Hematopoietic multipotent progenitor cell treated with erythropoietin and hydrocortisone succinate and interleukin-3 and kit ligand, for 15 days (in vitro differentiated cells): Measurements from ENCODE around the gene CTDSP2.

ENCODE experiments used
- DNase-seq: peaks from one replicate; pipeline ENCODE4 v3.0.0-alpha.2; 2015; ENCODE audit warnings: low spot score

The CTDSP2 gene

DNA sequence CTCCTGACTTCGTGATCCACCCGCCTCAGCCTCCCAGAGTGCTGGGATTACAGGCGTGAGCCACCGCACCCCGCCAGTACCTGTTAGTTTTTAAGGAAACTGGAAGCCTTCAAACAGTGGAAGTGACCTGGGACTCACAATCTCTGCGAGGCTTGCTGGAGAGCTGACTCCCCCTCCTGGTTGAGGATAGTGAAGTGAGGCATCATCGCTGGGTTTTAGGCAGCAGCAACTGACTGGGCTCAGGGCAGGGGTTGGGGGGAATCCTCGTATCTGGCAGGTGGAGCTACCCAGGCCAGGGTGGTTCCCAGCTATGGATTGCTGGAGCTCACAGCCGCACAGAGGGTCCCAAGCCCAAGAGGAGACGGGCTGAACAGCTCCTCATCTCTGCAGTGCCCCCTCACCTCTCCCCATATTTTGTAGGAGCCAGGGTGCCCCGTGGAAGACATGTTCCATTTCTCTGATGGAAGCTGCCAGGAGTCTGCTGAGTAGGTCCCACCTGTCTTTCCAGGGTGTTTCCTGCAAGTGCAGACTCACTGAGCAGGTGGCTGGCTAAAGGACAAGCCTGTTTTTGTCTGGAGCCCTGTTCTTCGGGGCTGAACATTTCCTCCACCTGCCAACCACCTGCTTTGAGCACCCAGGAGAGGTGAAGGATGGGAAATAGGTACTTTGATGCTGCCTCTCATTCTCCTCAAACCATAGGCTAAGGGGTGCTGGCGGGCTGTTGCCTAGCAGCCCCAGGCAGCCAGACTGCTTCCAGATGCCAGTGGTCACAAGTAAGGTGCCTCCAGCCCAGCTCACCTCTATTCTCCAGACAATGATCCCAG lies 31.1 kb downstream of the CTDSP2 start:
- DNase-seq, result no peak

DNA sequence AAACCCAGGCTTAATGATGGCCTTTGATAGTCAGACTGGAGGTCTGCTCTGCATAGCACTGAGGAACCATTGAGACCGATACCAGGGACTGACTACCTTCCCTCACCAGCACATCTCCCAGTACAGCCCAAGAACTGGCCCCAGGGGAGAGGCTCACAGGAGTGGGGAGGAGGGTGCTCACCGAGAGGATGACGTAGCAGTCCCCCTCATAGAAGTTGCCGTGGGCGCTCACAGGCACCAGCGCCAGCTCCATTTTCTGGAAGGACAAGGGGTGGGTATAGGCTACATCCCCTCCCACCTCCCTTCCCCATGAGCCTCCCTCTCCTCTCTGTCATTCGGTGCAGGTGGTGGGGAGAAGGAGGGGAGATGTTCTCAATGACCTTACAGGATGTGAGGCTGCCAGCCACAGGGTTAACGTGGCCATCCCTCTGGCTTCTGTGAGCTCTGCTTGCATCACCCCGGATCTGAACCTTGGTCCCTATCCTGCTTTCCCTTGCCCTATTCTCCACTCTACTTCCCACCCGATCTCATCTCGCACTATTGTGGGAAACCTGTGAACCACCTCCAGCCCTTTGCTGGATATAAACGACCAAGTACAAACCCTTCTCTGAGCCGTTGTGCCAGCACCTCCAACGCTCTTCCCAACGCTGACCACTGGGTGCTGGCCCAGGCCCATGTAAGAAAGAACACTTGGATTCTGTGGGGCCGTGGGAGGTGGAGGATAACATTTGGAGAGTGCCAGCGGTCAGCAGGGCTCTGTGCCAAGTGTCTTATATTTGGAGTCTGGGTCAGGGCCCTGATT lies 32.4 kb downstream of the CTDSP2 start:
- DNase-seq, result no peak

DNA sequence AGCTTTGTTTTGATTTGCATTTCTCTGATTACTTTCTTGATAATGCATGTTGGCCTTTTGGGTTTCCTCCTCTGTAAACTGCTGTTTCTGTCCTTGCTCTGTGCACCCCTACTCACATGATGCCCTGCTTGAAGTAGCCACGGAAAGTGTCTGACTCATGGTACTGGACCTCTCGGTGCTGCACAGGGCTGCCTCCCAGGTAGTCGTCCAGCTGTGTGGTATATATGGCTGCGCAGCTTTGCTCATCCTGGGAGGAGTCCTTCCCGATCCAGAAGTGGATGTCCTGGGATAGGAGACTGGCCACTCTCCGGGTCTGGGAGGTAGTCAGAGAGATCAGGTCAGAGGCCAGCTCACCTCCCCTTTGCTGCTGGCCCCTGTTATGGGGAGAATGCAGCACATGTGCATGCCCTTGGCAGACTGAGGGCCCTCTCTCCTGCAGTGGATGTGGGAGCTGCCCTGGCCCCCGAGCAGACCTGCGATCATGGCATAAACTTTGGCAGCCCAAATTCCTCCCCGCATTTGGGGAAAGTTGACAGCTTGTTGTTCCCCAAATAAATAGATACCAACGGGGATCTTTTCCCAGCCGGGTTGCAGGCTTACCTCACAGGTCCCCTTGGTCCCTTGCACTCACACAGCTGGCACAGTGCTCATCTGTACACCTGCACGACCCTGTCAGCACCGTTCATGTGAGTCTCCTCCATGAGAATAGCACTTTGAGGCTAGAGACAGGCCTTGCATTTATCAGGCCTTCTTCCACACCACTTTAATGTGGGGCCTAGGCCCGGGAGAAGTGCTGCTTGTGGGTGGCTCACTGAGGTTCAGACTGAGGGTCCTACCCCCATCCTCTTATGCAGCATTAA lies 33.2 kb downstream of the CTDSP2 start:
- no peak for DNase-seq

DNA sequence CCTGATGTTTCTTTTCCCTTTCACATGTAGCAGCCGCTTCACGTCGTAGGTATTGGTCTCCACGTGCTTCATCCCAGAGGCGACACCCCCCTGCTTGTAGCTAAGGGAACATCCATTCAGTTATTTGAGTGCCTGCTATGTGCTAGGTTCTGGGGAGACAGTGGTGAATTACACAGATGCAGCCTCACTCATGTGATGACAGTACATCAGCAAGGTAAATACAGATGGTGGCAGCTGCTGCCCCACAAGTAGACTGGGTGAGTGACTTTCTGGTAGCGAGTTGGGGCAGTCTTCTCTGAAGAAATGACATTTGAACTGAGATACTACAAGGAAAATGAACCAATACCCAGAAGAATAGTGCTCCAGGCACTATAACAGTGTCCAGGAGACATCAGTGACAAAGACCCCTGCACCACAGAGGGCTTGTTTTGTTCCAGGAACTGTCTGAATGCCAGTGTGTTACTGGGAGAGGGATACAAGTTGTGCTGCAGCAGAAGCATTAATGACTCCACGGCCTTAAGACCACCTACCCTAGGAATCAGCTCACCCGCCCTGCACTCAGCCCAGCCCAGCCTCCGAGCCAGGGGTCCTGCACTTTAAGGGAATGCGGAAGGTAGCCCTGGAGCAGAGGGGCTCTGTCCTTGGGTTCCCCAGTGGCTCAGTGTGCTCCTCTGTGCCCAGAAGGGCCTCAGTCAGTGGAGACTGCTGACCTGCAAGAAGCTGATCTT lies 35.3 kb downstream of the CTDSP2 start:
- no peak for DNase-seq

DNA sequence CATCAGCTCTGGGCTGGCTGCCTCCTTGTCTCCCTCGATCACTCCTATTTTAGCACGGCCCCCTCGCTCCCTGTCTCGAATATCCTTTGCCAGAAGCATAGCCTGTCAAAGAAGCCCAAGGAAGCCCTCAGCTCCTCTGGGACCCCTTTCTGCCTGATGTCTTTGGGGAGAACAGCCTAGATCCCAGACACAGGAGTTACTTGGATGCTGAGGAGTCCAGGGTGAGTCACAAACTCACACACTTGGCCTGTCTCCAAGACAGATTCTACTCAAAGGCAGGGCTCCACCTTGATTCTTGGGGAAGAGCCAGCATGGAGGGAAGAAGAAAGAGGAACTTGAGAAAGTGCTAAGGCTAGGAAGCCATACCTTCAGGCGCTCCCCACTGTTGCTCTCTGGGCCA lies 36.1 kb downstream of the CTDSP2 start:
- peak; percentile 19 for DNase-seq

DNA sequence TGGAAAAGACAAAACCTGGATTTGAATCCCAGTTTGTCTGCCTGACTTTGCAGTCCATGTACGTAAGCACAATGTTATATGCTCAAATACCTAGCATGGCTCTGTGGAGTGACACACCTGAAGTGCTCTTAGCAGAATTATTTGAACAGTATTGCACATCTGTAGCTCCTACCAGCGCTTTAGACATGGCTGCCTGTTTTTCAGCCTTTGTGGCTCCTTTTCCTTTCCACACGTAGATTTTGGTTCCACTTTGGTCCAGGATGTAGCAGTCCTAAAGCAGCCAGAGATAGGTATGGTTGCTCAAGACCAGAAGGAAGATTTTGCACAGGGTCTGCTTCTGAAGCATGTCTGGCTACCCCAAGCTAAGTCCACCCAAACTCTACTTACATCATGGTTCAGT lies 37.1 kb downstream of the CTDSP2 start:
- no peak for DNase-seq

- DNase-seq, result no peak
These were observed 38.2 kb downstream of the CTDSP2 start for GRCh38 chr12:57808351-57808750.

DNA sequence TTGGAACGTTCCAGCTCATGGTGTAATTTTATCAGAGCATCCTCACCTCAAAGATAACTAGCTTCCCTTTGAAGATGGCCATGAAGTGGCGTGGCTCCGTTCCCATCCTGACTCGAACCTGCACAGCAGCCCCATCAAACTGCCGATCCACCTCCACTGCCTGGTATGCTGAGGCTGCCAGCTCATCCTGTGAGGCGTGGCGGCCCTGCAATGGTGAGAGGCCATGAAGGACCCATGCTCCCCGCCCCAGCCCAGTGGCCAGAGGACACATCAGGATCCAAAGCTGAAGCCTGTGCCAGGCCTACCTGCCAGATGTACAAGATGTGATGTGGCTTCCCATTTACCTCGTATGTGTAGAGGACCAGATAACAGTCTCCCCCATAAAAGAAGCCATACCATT lies 39.2 kb downstream of the CTDSP2 start:
- no peak for DNase-seq

DNA sequence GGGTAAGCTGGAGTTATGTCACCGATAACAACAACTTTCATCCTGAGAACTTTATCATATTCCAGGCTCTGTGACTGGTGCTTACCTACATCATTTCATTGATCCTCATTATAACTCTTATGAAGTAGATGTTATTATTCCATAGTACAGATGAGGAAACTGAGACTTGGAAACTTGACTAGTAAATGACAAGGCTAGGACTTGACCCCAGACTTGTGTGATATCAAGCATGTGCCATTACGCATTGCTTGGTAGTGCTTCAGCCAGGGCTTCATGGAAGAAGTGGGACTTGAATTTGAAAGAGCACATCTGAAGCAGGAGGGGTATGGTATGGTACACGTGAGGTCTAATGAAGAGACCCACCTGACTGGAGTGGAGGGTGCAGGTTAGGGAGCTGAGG lies 39.9 kb downstream of the CTDSP2 start:
- no peak for DNase-seq

- DNase-seq, result peak; percentile 16
These were observed 43.1 kb downstream of the CTDSP2 start for GRCh38 chr12:57803319-57803893.

GRCh38 chr12:57802607-57803006 lies 43.9 kb downstream of the CTDSP2 start:
- DNase-seq, result no peak

- no peak for DNase-seq
These were observed 45.6 kb downstream of the CTDSP2 start for GRCh38 chr12:57800965-57801364.

GRCh38 chr12:57797933-57798332 lies 48.6 kb downstream of the CTDSP2 start:
- no peak for DNase-seq

GRCh38 chr12:57796996-57797395 lies 49.5 kb downstream of the CTDSP2 start:
- no peak for DNase-seq

DNA sequence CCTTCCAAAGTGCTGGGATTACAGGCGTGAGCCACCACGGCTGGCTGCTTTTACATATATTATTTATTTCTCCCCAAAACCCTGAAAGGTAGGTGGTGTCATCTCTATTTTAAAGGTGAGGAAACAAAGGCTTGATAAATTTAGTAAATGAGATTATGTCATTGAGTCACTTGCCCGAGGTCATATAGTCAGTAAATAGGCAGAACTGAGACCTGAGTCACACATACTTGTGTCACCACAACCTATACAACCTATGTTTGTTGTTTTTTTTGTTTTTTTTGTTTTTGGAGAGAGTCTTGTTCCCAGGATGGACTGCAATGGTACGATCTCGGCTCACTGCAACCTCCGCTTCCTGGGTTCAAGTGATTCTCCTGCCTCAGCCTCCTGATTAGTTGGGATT lies 51.2 kb downstream of the CTDSP2 start:
- DNase-seq, result no peak

GRCh38 chr12:57793920-57794319 lies 52.6 kb downstream of the CTDSP2 start:
- DNase-seq, result no peak

- DNase-seq, result no peak
These were observed 62.7 kb downstream of the CTDSP2 start for GRCh38 chr12:57783861-57784260.

- DNase-seq, result no peak
These were observed 63.1 kb downstream of the CTDSP2 start for GRCh38 chr12:57783466-57783801.

- peak; percentile 96 for DNase-seq
These were observed 63.7 kb downstream of the CTDSP2 start, which contains the start of gene TSFM for GRCh38 chr12:57782608-57783465. Gene TSFM, plus strand, starts transcription at chr12:57782787. Its CDS starts 15 bp downstream, at chr12:57782802.

DNA sequence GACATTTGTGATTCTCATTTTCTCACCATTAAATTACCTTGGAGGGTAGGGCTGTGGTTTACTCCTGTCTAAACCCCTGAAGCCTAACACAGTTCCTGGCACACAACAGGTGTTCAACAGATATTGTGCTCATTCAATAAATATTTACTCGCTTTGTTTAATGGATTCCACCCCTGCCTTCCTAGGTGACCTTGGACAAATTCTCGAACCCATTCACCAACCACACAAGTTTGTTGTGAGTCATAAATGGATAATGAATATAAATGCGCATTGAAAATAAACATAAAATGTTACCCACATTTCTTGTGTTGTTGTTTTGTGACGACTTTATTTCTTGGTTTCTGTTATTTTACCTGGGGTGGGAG lies 64.3 kb downstream of the CTDSP2 start:
- no peak for DNase-seq
